Activated naive CD8-positive, alpha-beta T cell treated with anti-CD3 and anti-CD28 coated beads, Interleukin-2, amount 50 U/mL, for 24 hours (primary cell): ENCODE measurements around the gene ARGLU1.

Source experiments
- ATAC-seq: fragments of 150-1000 bp; cut with Tn5 transposase; one replicate; pipeline ENCODE4 v1.10.0; 2021
- DNase-seq: peaks from one replicate; pipeline ENCODE4 v3.0.0; 2021
- H3K27ac Mint-ChIP-seq: one replicate; pipeline ENCODE4 v1.8.0; 2021; ENCODE audit warnings: mild to moderate bottlenecking, mixed read lengths
- H3K27me3 Mint-ChIP-seq: one replicate; pipeline ENCODE4 v1.8.0; 2021; ENCODE audit warnings: mixed read lengths
- H3K36me3 Mint-ChIP-seq: one replicate; pipeline ENCODE4 v1.8.0; 2021; ENCODE audit warnings: low read depth, mixed read lengths
- H3K4me1 Mint-ChIP-seq: one replicate; pipeline ENCODE4 v1.8.0; 2021; ENCODE audit warnings: mixed read lengths
- H3K4me3 Mint-ChIP-seq: one replicate; pipeline ENCODE4 v1.8.0; 2021; ENCODE audit warnings: mild to moderate bottlenecking, moderate library complexity, mixed read lengths
- H3K9me3 Mint-ChIP-seq: one replicate; pipeline ENCODE4 v1.8.0; 2021; ENCODE audit warnings: mixed read lengths

The ARGLU1 gene

GRCh38 chr13:106529415-106530170 is 38.3 kb downstream of the ARGLU1 start:
- ATAC-seq (no peak), DNase-seq (no peak)
- H3K4me3 Mint-ChIP-seq: no peak overlapping the region
- no peak overlapping the region for H3K27ac Mint-ChIP-seq
- no peaks in the 10 kb centered on the region for H3K36me3 Mint-ChIP-seq
- no peaks in the 10 kb centered on the region for H3K9me3 Mint-ChIP-seq
- H3K4me1 Mint-ChIP-seq: peaks cover 14% of the 10 kb centered on the region
- peaks cover 53% of the 10 kb centered on the region for H3K27me3 Mint-ChIP-seq

- Mint-ChIP-seq H3K27ac (no peak overlapping the region), H3K27me3 (peaks cover 56% of the 10 kb centered on the region), H3K9me3 (no peaks in the 10 kb centered on the region), H3K4me1 (peaks cover 14% of the 10 kb centered on the region), H3K36me3 (no peaks in the 10 kb centered on the region), H3K4me3 (no peak overlapping the region)
- DNase-seq (no peak), ATAC-seq (no peak)
Observed at GRCh38 chr13:106528718-106529414, 39.1 kb downstream of the ARGLU1 start.

GRCh38 chr13:106527826-106528225 is 40.1 kb downstream of the ARGLU1 start:
- no peak overlapping the region for H3K27ac Mint-ChIP-seq
- no peak for ATAC-seq
- no peaks in the 10 kb centered on the region for H3K36me3 Mint-ChIP-seq
- H3K27me3 Mint-ChIP-seq: peaks cover 50% of the 10 kb centered on the region
- DNase-seq: no peak
- no peaks in the 10 kb centered on the region for H3K9me3 Mint-ChIP-seq
- H3K4me3 Mint-ChIP-seq: no peak overlapping the region
- H3K4me1 Mint-ChIP-seq: peaks cover 7% of the 10 kb centered on the region

- no peaks in the 10 kb centered on the region for H3K36me3 Mint-ChIP-seq
- peaks cover 3% of the 10 kb centered on the region for H3K4me1 Mint-ChIP-seq
- H3K4me3 Mint-ChIP-seq: no peak overlapping the region
- ATAC-seq (no peak), DNase-seq (no peak)
- no peaks in the 10 kb centered on the region for H3K9me3 Mint-ChIP-seq
- H3K27ac Mint-ChIP-seq: no peak overlapping the region
- H3K27me3 Mint-ChIP-seq: peaks cover 50% of the 10 kb centered on the region
Observed at GRCh38 chr13:106527445-106527801, 40.5 kb downstream of the ARGLU1 start.

- Mint-ChIP-seq H3K9me3 (no peaks in the 10 kb centered on the region), H3K4me1 (peaks cover under 1% of the 10 kb centered on the region), H3K27me3 (peaks cover 49% of the 10 kb centered on the region), H3K27ac (no peak overlapping the region), H3K36me3 (no peaks in the 10 kb centered on the region), H3K4me3 (no peak overlapping the region)
- no peak for DNase-seq
- ATAC-seq: no peak
Observed at GRCh38 chr13:106526738-106527444, 41.0 kb downstream of the ARGLU1 start.

GRCh38 chr13:106525865-106526264 is 42.1 kb downstream of the ARGLU1 start:
- H3K27ac Mint-ChIP-seq: no peak overlapping the region
- no peaks in the 10 kb centered on the region for H3K9me3 Mint-ChIP-seq
- no peaks in the 10 kb centered on the region for H3K36me3 Mint-ChIP-seq
- no peak overlapping the region for H3K4me3 Mint-ChIP-seq
- ATAC-seq: no peak
- no peaks in the 10 kb centered on the region for H3K4me1 Mint-ChIP-seq
- DNase-seq: no peak
- peaks cover 45% of the 10 kb centered on the region for H3K27me3 Mint-ChIP-seq

- H3K27ac Mint-ChIP-seq: no peak overlapping the region
- H3K4me3 Mint-ChIP-seq: no peak overlapping the region
- no peaks in the 10 kb centered on the region for H3K36me3 Mint-ChIP-seq
- H3K4me1 Mint-ChIP-seq: no peaks in the 10 kb centered on the region
- no peaks in the 10 kb centered on the region for H3K9me3 Mint-ChIP-seq
- DNase-seq: no peak
- H3K27me3 Mint-ChIP-seq: peaks cover 32% of the 10 kb centered on the region
- no peak for ATAC-seq
Observed at GRCh38 chr13:106524108-106524507, 43.8 kb downstream of the ARGLU1 start.

- ATAC-seq (no peak), DNase-seq (no peak)
- Mint-ChIP-seq H3K36me3 (no peaks in the 10 kb centered on the region), H3K27ac (no peak overlapping the region), H3K4me1 (no peaks in the 10 kb centered on the region), H3K27me3 (peaks cover 31% of the 10 kb centered on the region), H3K4me3 (no peak overlapping the region), H3K9me3 (no peaks in the 10 kb centered on the region)
Observed at GRCh38 chr13:106523576-106523975, 44.4 kb downstream of the ARGLU1 start.

GRCh38 chr13:106522898-106523525 is 44.9 kb downstream of the ARGLU1 start:
- H3K27ac Mint-ChIP-seq: no peak overlapping the region
- no peaks in the 10 kb centered on the region for H3K4me1 Mint-ChIP-seq
- ATAC-seq (no peak), DNase-seq (no peak)
- no peak overlapping the region for H3K4me3 Mint-ChIP-seq
- no peaks in the 10 kb centered on the region for H3K36me3 Mint-ChIP-seq
- no peaks in the 10 kb centered on the region for H3K9me3 Mint-ChIP-seq
- peaks cover 27% of the 10 kb centered on the region for H3K27me3 Mint-ChIP-seq

- ATAC-seq (no peak), DNase-seq (no peak)
- no peaks in the 10 kb centered on the region for H3K36me3 Mint-ChIP-seq
- H3K4me3 Mint-ChIP-seq: no peak overlapping the region
- no peak overlapping the region for H3K27ac Mint-ChIP-seq
- H3K4me1 Mint-ChIP-seq: no peaks in the 10 kb centered on the region
- H3K27me3 Mint-ChIP-seq: peaks cover 27% of the 10 kb centered on the region
- H3K9me3 Mint-ChIP-seq: no peaks in the 10 kb centered on the region
Observed at GRCh38 chr13:106522112-106522705, 45.7 kb downstream of the ARGLU1 start.

GRCh38 chr13:106521095-106521799 is 46.7 kb downstream of the ARGLU1 start:
- H3K4me1 Mint-ChIP-seq: no peaks in the 10 kb centered on the region
- H3K27ac Mint-ChIP-seq: no peak overlapping the region
- H3K27me3 Mint-ChIP-seq: peaks cover 33% of the 10 kb centered on the region
- H3K36me3 Mint-ChIP-seq: no peaks in the 10 kb centered on the region
- DNase-seq (no peak), ATAC-seq (no peak)
- no peak overlapping the region for H3K4me3 Mint-ChIP-seq
- no peaks in the 10 kb centered on the region for H3K9me3 Mint-ChIP-seq

- Mint-ChIP-seq H3K4me3 (no peak overlapping the region), H3K36me3 (no peaks in the 10 kb centered on the region), H3K4me1 (no peaks in the 10 kb centered on the region), H3K27ac (no peak overlapping the region), H3K27me3 (peaks cover 34% of the 10 kb centered on the region), H3K9me3 (no peaks in the 10 kb centered on the region)
- no peak for ATAC-seq
- DNase-seq: no peak
Observed at GRCh38 chr13:106520251-106521054, 47.5 kb downstream of the ARGLU1 start.

- H3K4me3 Mint-ChIP-seq: no peak overlapping the region
- no peaks in the 10 kb centered on the region for H3K9me3 Mint-ChIP-seq
- H3K4me1 Mint-ChIP-seq: no peaks in the 10 kb centered on the region
- H3K36me3 Mint-ChIP-seq: no peaks in the 10 kb centered on the region
- H3K27me3 Mint-ChIP-seq: peaks cover 38% of the 10 kb centered on the region
- H3K27ac Mint-ChIP-seq: no peak overlapping the region
- DNase-seq (no peak), ATAC-seq (no peak)
Observed at GRCh38 chr13:106518512-106518911, 49.4 kb downstream of the ARGLU1 start.
